Pancreas (tissue), 10 donors: ENCODE measurements around the gene KATNAL2. TPM values are rescaled to one million over a fixed set of nuclear protein-coding genes. Genes with fewer than 3 reads are reported as not detected.

Experiments used
- ATAC-seq, 4 donors: fragments of 200-7000 bp; cut with Tn5 transposase; one replicate each; pipeline versions ENCODE4 v1.8.0 to v1.9.1; 2020; ENCODE audit warnings: mild to moderate bottlenecking in 4 of 4, moderate library complexity in 4 of 4
- DNase-seq, 6 donors: peaks; one replicate each; pipeline ENCODE4 v3.0.0-alpha.2; 2020
- FAIRE-seq: peaks from 2 replicates; lab custom pipeline; 2012; peaks lifted over from hg19 to GRCh38; lab: Jason Lieb, UNC
- H3K27ac ChIP-seq, 4 donors: fragments of 200-600 bp; sonication (generic); 1 replicate in 3 of 4; 2 replicates in 1 of 4; pipeline versions ENCODE4 v1.5.0 to v1.8.0; 2020
- H3K27me3 ChIP-seq, 4 donors: fragments of 200-600 bp; one replicate each; pipeline ENCODE4 v1.8.0; 2021
- H3K36me3 ChIP-seq, 3 donors: fragments of 200-600 bp; sonication (generic) in 1 of 3; one replicate each; pipeline versions ENCODE4 v1.5.0 to v1.8.0; 2020 to 2021
- H3K4me1 ChIP-seq, 3 donors: fragments of 200-600 bp; one replicate each; pipeline ENCODE4 v1.8.0; 2021
- H3K4me3 ChIP-seq, 4 donors: fragments of 200-600 bp; sonication (generic) in 2 of 4; one replicate each; pipeline versions ENCODE4 v1.5.0 to v1.8.0; 2020 to 2021
- H3K9me3 ChIP-seq, 4 donors: fragments of 200-600 bp; one replicate each; pipeline ENCODE4 v1.8.0; 2021
- CTCF ChIP-seq, 4 donors: fragments of 200-600 bp; sonication (generic) in 3 of 4; IDR thresholded peaks; one replicate each; pipeline versions ENCODE4 v1.5.0 to v1.8.0; 2021; ENCODE audit warnings: antibody characterized with exemption in 4 of 4
- WGBS, 2 donors: extraction: QIAGEN DNeasy Blood & Tissue Kit; methylation state at CpG; one replicate each; pipeline ENCODE4 v1.1.7; 2013; 5-methylcytosine and 5-hydroxymethylcytosine counted together
- intact Hi-C, 3 donors: fragments of 100-400 bp; cut with DNase I; formaldehyde crosslinking; loops; one replicate each; pipeline versions ENCODE4 v1.11.1 to v1.14.2; 2022
- polyA plus RNA-seq, 2 donors: library from polyadenylated mRNA; stranded (reverse); fragments of 200-250 nt; gene quantifications; one replicate each; pipeline ENCODE4 v1.2.3, GENCODE V29; 2013
- total RNA-seq, 6 donors: library from RNA; stranded (reverse); fragmentation: NEBNext Ultra II Directional in 4 of 6; extraction: Animal tissue kit (Norgen Biotek cat#: 25700) in 4 of 6; gene quantifications; one replicate each; pipeline versions ENCODE4 v1.2.1 to v1.2.4, GENCODE V29; 2021 to 2023
- donor health status: healthy with polysubstance abuse.
- donor health status: DM: no; HTN: no; CAD: no; lungs with moderate emphysema.
- donor health status: DM: no; HTN: no; CAD: no.
- donor health status: control.
- donor health status: control.
- donor health status: Bipolar disorder and iron deficiency.
- donor health status: DM: yes; HTN: yes; CAD: no.
- donor health status: DM: no; HTN: no; CAD: no.
- donor health status: DM: no; HTN: no; CAD: no.
- donor health status: DM: yes; HTN: yes; CAD: no.

The KATNAL2 gene
- total and polyA plus RNA-seq, 8 donors = 0.97 to 3.8 (median 1.7) TPM

- no peak for DNase-seq
- Histone ChIP-seq H3K9me3 (no peaks in the 10 kb centered on the region), H3K27ac (no peak overlapping the region), H3K4me1 (peaks cover 0 to 3% (median 0%) of the 10 kb centered on the region in 3 donors), H3K36me3 (no peaks in the 10 kb centered on the region), H3K27me3 (no peaks in the 10 kb centered on the region), H3K4me3 (no peak overlapping the region)
- TF ChIP-seq CTCF (IDR thresholded peaks at IDR 0.05) = no peak
- FAIRE-seq = no peak
- 44 to 63% methylated on average over 4 of the region's 4 CpGs for WGBS, 2 donors
- intact Hi-C loops = no loop called here
- ATAC-seq = no peak
These were observed 203.0 kb downstream of the KATNAL2 start for GRCh38 chr18:47120428-47120827.

GRCh38 chr18:47121146-47121545 is 203.7 kb downstream of the KATNAL2 start:
- Histone ChIP-seq H3K4me3 (no peak overlapping the region), H3K27me3 (no peaks in the 10 kb centered on the region), H3K4me1 (peaks cover 0 to 3% (median 0%) of the 10 kb centered on the region in 3 donors), H3K9me3 (no peaks in the 10 kb centered on the region), H3K36me3 (no peaks in the 10 kb centered on the region), H3K27ac (no peak overlapping the region)
- DNase-seq (no peak), FAIRE-seq (no peak), ATAC-seq (no peak)
- WGBS, 2 donors = 86 to 91% methylated on average over 3 of the region's 3 CpGs
- intact Hi-C loops = no loop called here
- TF ChIP-seq CTCF (IDR thresholded peaks at IDR 0.05) = no peak

GRCh38 chr18:47141289-47141688 is 223.9 kb downstream of the KATNAL2 start:
- Histone ChIP-seq H3K36me3 (peaks cover 0 to under 1% (median 0%) of the 10 kb centered on the region in 3 donors), H3K27me3 (no peaks in the 10 kb centered on the region), H3K4me3 (no peak overlapping the region), H3K27ac (no peak overlapping the region), H3K4me1 (peaks cover 0 to 4% (median 0%) of the 10 kb centered on the region in 3 donors), H3K9me3 (no peaks in the 10 kb centered on the region)
- DNase-seq (no peak), FAIRE-seq (no peak), ATAC-seq (no peak)
- no peak for TF ChIP-seq CTCF (IDR thresholded peaks at IDR 0.05)
- intact Hi-C loops = no loop called here

DNA sequence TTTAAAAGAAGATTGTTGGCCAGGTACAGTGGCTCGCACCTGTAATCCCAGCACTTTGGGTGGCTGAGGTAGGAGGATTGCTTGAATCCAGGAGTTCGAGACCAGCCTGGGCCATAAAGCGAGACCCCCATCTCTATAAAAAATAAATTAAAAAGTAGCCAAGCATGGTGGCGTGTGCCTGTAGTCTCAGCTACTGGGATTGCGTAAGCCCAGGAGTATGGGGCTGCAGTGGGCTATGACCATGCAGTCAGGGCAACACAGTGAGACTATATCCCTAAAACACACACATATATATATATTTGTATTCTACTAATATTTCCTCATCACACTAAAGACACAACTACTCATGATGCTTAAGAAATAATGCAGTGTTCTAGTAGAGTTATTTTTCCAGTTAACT is 225.8 kb downstream of the KATNAL2 start:
- no peak for DNase-seq
- Histone ChIP-seq H3K27ac (no peak overlapping the region), H3K9me3 (no peaks in the 10 kb centered on the region), H3K36me3 (no peaks in the 10 kb centered on the region), H3K4me1 (peaks cover 0 to 4% (median 0%) of the 10 kb centered on the region in 3 donors), H3K4me3 (no peak overlapping the region), H3K27me3 (no peaks in the 10 kb centered on the region)
- no peak for TF ChIP-seq CTCF (IDR thresholded peaks at IDR 0.05)
- no peak for FAIRE-seq
- WGBS, 2 donors = 96 to 99% methylated on average over 5 of the region's 5 CpGs
- intact Hi-C loops = no loop called here
- no peak for ATAC-seq

DNA sequence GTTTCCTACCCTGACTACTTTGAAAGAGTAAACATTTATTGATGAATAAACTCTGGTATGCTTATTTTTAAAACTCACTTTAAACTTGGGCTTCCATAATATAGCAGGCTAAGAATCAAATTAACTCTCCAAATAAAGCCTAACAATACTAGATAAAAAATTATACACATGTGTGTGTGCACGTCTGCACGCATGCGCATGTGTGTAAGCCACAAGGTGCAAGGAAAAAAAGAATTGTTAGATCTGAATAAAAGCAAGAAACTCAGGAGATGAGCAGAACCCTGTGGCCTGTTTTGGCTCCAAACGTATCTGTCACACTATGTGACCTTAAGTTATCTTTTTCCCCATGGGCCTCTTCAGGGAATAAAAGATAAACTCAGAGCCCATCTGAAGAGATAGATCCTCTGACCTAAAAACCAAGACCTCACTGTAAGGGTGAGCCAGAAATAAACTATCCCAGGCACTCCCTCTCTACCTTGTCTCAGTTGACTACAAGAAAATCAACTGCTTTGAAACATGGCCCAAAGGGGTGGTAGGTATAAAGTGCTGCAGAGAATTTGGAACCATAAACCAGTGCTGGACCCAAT is 226.6 kb downstream of the KATNAL2 start:
- ATAC-seq (no peak), FAIRE-seq (no peak), DNase-seq (no peak)
- no peaks in the 10 kb centered on the region for H3K27me3 ChIP-seq
- H3K27ac ChIP-seq = no peak overlapping the region
- intact Hi-C loops = no loop called here
- 93 to 95% methylated on average over 4 of the region's 4 CpGs for WGBS, 2 donors
- H3K4me3 ChIP-seq = no peak overlapping the region
- no peaks in the 10 kb centered on the region for H3K36me3 ChIP-seq
- no peak for TF ChIP-seq CTCF (IDR thresholded peaks at IDR 0.05)
- no peaks in the 10 kb centered on the region for H3K9me3 ChIP-seq
- peaks cover 0 to 4% (median 4%) of the 10 kb centered on the region in 3 donors for H3K4me1 ChIP-seq
